H1 (cell line): ENCODE results near the gene DEUP1. TPM values are rescaled to one million over a fixed set of nuclear protein-coding genes. Genes with fewer than 3 reads are reported as not detected.

Experiments
- CTCF ChIA-PET: fragments of 300-600 bp; sonication (Branson Sonifier 250); formaldehyde crosslinking; loops from one replicate; lab custom pipeline; 2021; ENCODE audit not compliant: partially characterized antibody; lab: Charles Lee
- POLR2A ChIA-PET: fragments of 300-600 bp; sonication (Branson Sonifier 250); formaldehyde crosslinking; loops from one replicate; lab custom pipeline; 2021; ENCODE audit warnings: inconsistent platforms; ENCODE audit not compliant: partially characterized antibody; lab: Charles Lee
- DNase-seq, 2 experiments: peaks; one replicate each; pipeline versions ENCODE4 v3.0.0 to v3.0.0-alpha.2; 2010 to 2022; ENCODE audit warnings: low spot score in 2 of 2, low read depth in 1 of 2, mixed read lengths in 1 of 2
- FAIRE-seq: peaks from 2 replicates; lab custom pipeline; 2011; peaks lifted over from hg19 to GRCh38; lab: Jason Lieb, UNC
- H2AFZ ChIP-seq: 2 replicates; pipeline ENCODE4 v1.8.1; 2012; ENCODE audit warnings: low read length, inconsistent platforms
- H2AK5ac ChIP-seq: 2 replicates; pipeline ENCODE4 v1.6.1; 2013; ENCODE audit warnings: low read depth, low read length
- H2BK120ac ChIP-seq: replicated peaks from 2 replicates; pipeline ENCODE3; 2013; ENCODE audit warnings: low read depth, low read length, inconsistent platforms
- H2BK12ac ChIP-seq: 2 replicates; pipeline ENCODE4 v1.6.1; 2013; ENCODE audit warnings: low read depth, low read length
- H2BK15ac ChIP-seq: 2 replicates; pipeline ENCODE4 v1.6.1; 2013; ENCODE audit warnings: low read length
- H2BK20ac ChIP-seq: 2 replicates; pipeline ENCODE4 v1.6.1; 2013; ENCODE audit warnings: low read length
- H2BK5ac ChIP-seq: 2 replicates; pipeline ENCODE4 v1.6.1; 2013; ENCODE audit warnings: low read depth, low read length
- H3K14ac ChIP-seq: 2 replicates; pipeline ENCODE4 v1.6.1; 2013; ENCODE audit warnings: inconsistent platforms; ENCODE audit not compliant: insufficient read length
- H3K18ac ChIP-seq: 2 replicates; pipeline ENCODE4 v1.6.1; 2013; ENCODE audit warnings: low read length; ENCODE audit errors: extremely low read depth
- H3K23ac ChIP-seq: 2 replicates; pipeline ENCODE4 v1.6.1; 2013; ENCODE audit warnings: inconsistent platforms; ENCODE audit not compliant: insufficient read length
- H3K23me2 ChIP-seq: 2 replicates; pipeline ENCODE4 v1.6.1; 2013; ENCODE audit warnings: low read depth, low read length
- H3K27ac ChIP-seq: 2 replicates; pipeline ENCODE4 v1.6.1; 2011; ENCODE audit warnings: low read depth, low read length, inconsistent platforms
- H3K27me3 ChIP-seq, 4 experiments: replicated peaks in 1 of 4; 1 replicate in 1 of 4; 2 replicates in 3 of 4; pipeline versions ENCODE4 v1.6.1 to v1.8.1; 2011 to 2013; ENCODE audit warnings: low read length in 3 of 4, mild to moderate bottlenecking in 3 of 4, inconsistent platforms in 2 of 4, mixed read lengths in 2 of 4, moderate library complexity in 1 of 4; ENCODE audit not compliant: control insufficient read depth in 3 of 4, insufficient read depth in 3 of 4; ENCODE audit errors: extremely low read depth in 1 of 4
- H3K36me3 ChIP-seq, 4 experiments: 2 replicates each; pipeline versions ENCODE4 v1.6.1 to v1.8.1; 2011 to 2013; ENCODE audit warnings: mild to moderate bottlenecking in 4 of 4, low read length in 3 of 4, moderate library complexity in 2 of 4, control low read depth in 1 of 4, inconsistent platforms in 1 of 4; ENCODE audit not compliant: insufficient read depth in 4 of 4, control insufficient read depth in 2 of 4
- H3K4ac ChIP-seq: replicated peaks from 2 replicates; pipeline ENCODE3; 2013; ENCODE audit warnings: low read length, low read depth, mixed read lengths, inconsistent platforms; ENCODE audit not compliant: insufficient read length
- H3K4me1 ChIP-seq, 4 experiments: replicated peaks in 1 of 4; 1 replicate in 1 of 4; 2 replicates in 3 of 4; pipeline versions ENCODE4 v1.6.1 to v1.8.1; 2011 to 2013; ENCODE audit warnings: low read length in 3 of 4, inconsistent platforms in 2 of 4, mixed read lengths in 1 of 4; ENCODE audit not compliant: insufficient read depth in 4 of 4, control insufficient read depth in 3 of 4
- H3K4me2 ChIP-seq, 2 experiments: 2 replicates each; pipeline versions ENCODE4 v1.6.1 to v1.8.1; 2011 to 2013; ENCODE audit warnings: low read depth in 2 of 2, low read length in 2 of 2, control low read depth in 1 of 2, inconsistent platforms in 1 of 2, mild to moderate bottlenecking in 1 of 2; ENCODE audit not compliant: insufficient read depth in 1 of 2
- H3K4me3 ChIP-seq, 4 experiments: fragments of 200-600, 300-600 bp in 1 of 4; sonication (generic), shearing (Covaris generic), sonication (Bioruptor Twin) in 1 of 4; 2 replicates each; pipeline versions ENCODE4 v1.5.1 to v1.8.1; 2011 to 2016; ENCODE audit warnings: low read length in 4 of 4, low read depth in 3 of 4, control low read depth in 2 of 4, inconsistent platforms in 2 of 4, mild to moderate bottlenecking in 2 of 4, mixed read lengths in 1 of 4, moderate library complexity in 1 of 4; ENCODE audit not compliant: insufficient read depth in 2 of 4; ENCODE audit errors: extremely low read depth in 1 of 4
- H3K56ac ChIP-seq: replicated peaks from 2 replicates; pipeline ENCODE3; 2013; ENCODE audit warnings: low read depth, mild to moderate bottlenecking, mixed read lengths, low read length, inconsistent platforms; ENCODE audit not compliant: insufficient read length
- H3K79me1 ChIP-seq: 2 replicates; pipeline ENCODE4 v1.6.1; 2013; ENCODE audit warnings: low read depth, low read length, control low read depth
- H3K79me2 ChIP-seq, 2 experiments: 2 replicates each; pipeline versions ENCODE4 v1.6.1 to v1.8.1; 2012 to 2013; ENCODE audit warnings: low read length in 2 of 2, mild to moderate bottlenecking in 2 of 2, inconsistent platforms in 1 of 2; ENCODE audit not compliant: insufficient read depth in 2 of 2, control insufficient read depth in 1 of 2
- H3K9ac ChIP-seq, 4 experiments: replicated peaks in 1 of 4; 1 replicate in 1 of 4; 2 replicates in 3 of 4; pipeline versions ENCODE4 v1.6.1 to v1.8.1; 2011 to 2013; ENCODE audit warnings: low read depth in 3 of 4, low read length in 3 of 4, control low read depth in 2 of 4, mild to moderate bottlenecking in 2 of 4, moderate library complexity in 2 of 4, inconsistent platforms in 1 of 4; ENCODE audit errors: extremely low read depth in 1 of 4
- H3K9me3 ChIP-seq, 2 experiments: 2 replicates each; pipeline versions ENCODE4 v1.6.1 to v1.8.1; 2012 to 2013; ENCODE audit warnings: mild to moderate bottlenecking in 2 of 2, moderate library complexity in 2 of 2, control low read depth in 1 of 2, inconsistent platforms in 1 of 2, low read depth in 1 of 2, low read length in 1 of 2, mixed read lengths in 1 of 2; ENCODE audit not compliant: insufficient read depth in 2 of 2
- H4K20me1 ChIP-seq, 2 experiments: replicated peaks in 1 of 2; 2 replicates each; pipeline versions ENCODE3 to v1.8.1; 2011 to 2013; ENCODE audit warnings: inconsistent platforms in 2 of 2, low read length in 2 of 2, mild to moderate bottlenecking in 1 of 2; ENCODE audit not compliant: insufficient read depth in 2 of 2, control insufficient read depth in 1 of 2
- H4K5ac ChIP-seq: 2 replicates; pipeline ENCODE4 v1.6.1; 2013; ENCODE audit warnings: low read length, low read depth, mixed read lengths, inconsistent platforms; ENCODE audit not compliant: insufficient read length
- H4K8ac ChIP-seq: 2 replicates; pipeline ENCODE4 v1.8.0; 2013; ENCODE audit warnings: mild to moderate bottlenecking, moderate library complexity, low read length, inconsistent platforms; ENCODE audit not compliant: insufficient read depth; ENCODE audit errors: extremely low read depth
- H4K91ac ChIP-seq: replicated peaks from 2 replicates; pipeline ENCODE3; 2013; ENCODE audit warnings: low read length, mixed read lengths, inconsistent platforms; ENCODE audit not compliant: insufficient read length
- BACH1 ChIP-seq: IDR thresholded peaks from 2 replicates; pipeline ENCODE4 v1.6.1; 2012; ENCODE audit warnings: low read length, improper control_type of control experiment
- CBX8 ChIP-seq: fragments of 300-800, 300-1000 bp; sonication (generic); IDR thresholded peaks from 2 replicates; pipeline ENCODE4 v1.7.1; 2016; ENCODE audit warnings: low read depth, low read length, borderline replicate concordance
- GABPA ChIP-seq: IDR thresholded peaks from 2 replicates; pipeline ENCODE4 v1.6.1; 2011; ENCODE audit warnings: mild to moderate bottlenecking, low read length, moderate library complexity, borderline replicate concordance; ENCODE audit not compliant: insufficient read depth
- HDAC6 ChIP-seq: IDR thresholded peaks from one replicate; pipeline ENCODE4 v1.7.1; 2012; ENCODE audit warnings: low read depth, mild to moderate bottlenecking, inconsistent platforms, low read length, moderate library complexity
- MAX ChIP-seq: IDR thresholded peaks from 2 replicates; pipeline ENCODE4 v1.6.1; 2012; ENCODE audit warnings: inconsistent platforms
- NRF1 ChIP-seq: IDR thresholded peaks from 2 replicates; pipeline ENCODE4 v1.6.1; 2011; ENCODE audit warnings: mild to moderate bottlenecking, low read depth, low read length, improper control_type of control experiment
- POLR2AphosphoS5 ChIP-seq: IDR thresholded peaks from 2 replicates; pipeline ENCODE4 v1.6.1; 2011; ENCODE audit warnings: low read depth, low read length
- RAD21 ChIP-seq, 2 experiments: IDR thresholded peaks in 1 of 2; conservative IDR thresholded peaks in 1 of 2; 2 replicates each; pipeline ENCODE4 v1.6.1; 2011; ENCODE audit warnings: low read depth in 2 of 2, low read length in 2 of 2, improper control_type of control experiment in 1 of 2, inconsistent platforms in 1 of 2, mild to moderate bottlenecking in 1 of 2, moderate library complexity in 1 of 2
- RFX5 ChIP-seq: IDR thresholded peaks from 2 replicates; pipeline ENCODE4 v1.6.1; 2011; ENCODE audit warnings: low read depth, low read length, improper control_type of control experiment, borderline replicate concordance
- SP1 ChIP-seq: IDR thresholded peaks from 2 replicates; pipeline ENCODE4 v1.6.1; 2011; ENCODE audit warnings: low read depth, low read length
- SP2 ChIP-seq: IDR thresholded peaks from 2 replicates; pipeline ENCODE4 v1.6.1; 2012; ENCODE audit warnings: mild to moderate bottlenecking, low read length, inconsistent platforms
- SP4 ChIP-seq: IDR thresholded peaks from 2 replicates; pipeline ENCODE4 v1.6.1; 2012; ENCODE audit warnings: low read length, inconsistent platforms
- SUZ12 ChIP-seq: fragments of 200-600 bp; sonication (generic); IDR thresholded peaks from 2 replicates; pipeline ENCODE4 v1.6.1; 2012; ENCODE audit warnings: mild to moderate bottlenecking, inconsistent platforms, low read length, moderate library complexity, mixed read lengths
- TAF1 ChIP-seq: IDR thresholded peaks from 2 replicates; pipeline ENCODE4 v1.6.1; 2011; ENCODE audit warnings: mild to moderate bottlenecking, low read depth, low read length
- TEAD4 ChIP-seq: IDR thresholded peaks from 2 replicates; pipeline ENCODE4 v1.6.1; 2012; ENCODE audit warnings: low read depth, low read length, inconsistent platforms, mixed read lengths
- WGBS, 2 experiments: shearing (Covaris generic) in 1 of 2; methylation state at CpG; one replicate each; pipeline versions ENCODE4 v1.1.6 to v1.1.7; 2013 to 2015; ENCODE audit warnings: low lambda C conversion rate in 2 of 2, mixed read lengths in 2 of 2, inconsistent platforms in 1 of 2, low coverage in 1 of 2, missing lambda C conversion rate in 1 of 2; ENCODE audit not compliant: insufficient replicate concordance in 2 of 2, insufficient coverage in 1 of 2, insufficient read length in 1 of 2; ENCODE audit errors: extremely low coverage in 1 of 2, missing lambda C conversion rate in 1 of 2; 5-methylcytosine and 5-hydroxymethylcytosine counted together
- polyA plus RNA-seq, 7 experiments: library from polyadenylated mRNA; depleted of rRNA in 3 of 7; stranded (reverse) in 5 of 7; unstranded in 2 of 7; fragments of >200 nt in 5 of 7; fragments of 200-250 nt in 2 of 7; gene quantifications; 1 replicate in 5 of 7; 2 replicates in 1 of 7; 4 replicates in 1 of 7; pipeline versions ENCODE4 v1.2.1 to v1.2.3, GENCODE V29; 2011 to 2013; ENCODE audit warnings: missing spikeins in 2 of 7, mixed read lengths in 2 of 7
- total RNA-seq: library from RNA; stranded (reverse); fragmentation: NEBNext Ultra II Directional; extraction: Animal tissue kit (Norgen Biotek cat#: 25700); gene quantifications from 2 replicates; pipeline ENCODE4 v1.2.1, GENCODE V29; 2021

The DEUP1 gene
- total and polyA plus RNA-seq, 2 of the 8 experiments (the other 6 are each of a cell fraction or from before 2014, with no cell fraction given): 0.45 TPM; not detected in 1

- H4K8ac ChIP-seq: no peak overlapping the region
- no peaks in the 10 kb centered on the region for H3K36me3 ChIP-seq
- H3K27me3 ChIP-seq: no peaks in the 10 kb centered on the region
- 0 out of 2 replicates have a peak overlapping the region, but pooled peaks have one; percentile 39 for H2BK12ac ChIP-seq
- POLR2A ChIA-PET: interaction anchor here (1.2 kb wide), 1 partner anchor 29 kb away, joined by 3 read pairs; no protein-coding TSS in a partner anchor
- CTCF ChIA-PET: interaction anchor here (1.0 kb wide), 1 partner anchor 10 kb away, joined by 3 read pairs; no protein-coding TSS in a partner anchor
- H3K23ac ChIP-seq: no peak overlapping the region
- WGBS, 2 experiments: 97% methylated on average over 4 of the region's 4 CpGs; no CpG with 5 or more reads in 1 of the 2 experiments
- H3K79me2 ChIP-seq: no peaks in the 10 kb centered on the region
- no peaks in the 10 kb centered on the region for H3K4me1 ChIP-seq
- no peak for DNase-seq
- H3K18ac ChIP-seq: no peak overlapping the region
- no peak overlapping the region for H3K56ac ChIP-seq
- H2BK15ac ChIP-seq: no peak overlapping the region
- H2BK20ac ChIP-seq: no peak overlapping the region
- H3K14ac ChIP-seq: no peak overlapping the region
- no peak overlapping the region for H3K9ac ChIP-seq
- no peak overlapping the region for H2AK5ac ChIP-seq
- no peak overlapping the region for H3K4ac ChIP-seq
- H4K20me1 ChIP-seq: no peaks in the 10 kb centered on the region
- H4K5ac ChIP-seq: no peak overlapping the region
- H2BK5ac ChIP-seq: no peak overlapping the region
- no peaks in the 10 kb centered on the region for H3K9me3 ChIP-seq
- no peak for FAIRE-seq
- no peaks in the 10 kb centered on the region for H3K23me2 ChIP-seq
- H3K4me2 ChIP-seq: no peak overlapping the region
- H2AFZ ChIP-seq: peak overlapping the region; percentile 13; the same call in 1 of the 2 replicates
- H4K91ac ChIP-seq: peak overlapping the region; percentile 55
- H3K79me1 ChIP-seq: no peaks in the 10 kb centered on the region
- H3K27ac ChIP-seq: no peak overlapping the region
- H3K4me3 ChIP-seq: no peak overlapping the region
- no peak overlapping the region for H2BK120ac ChIP-seq
- no peak for TF ChIP-seq GABPA
- no peak for TF ChIP-seq CBX8
- no peak for TF ChIP-seq SP1
- no peak for TF ChIP-seq SP4
- TF ChIP-seq TEAD4: no peak
- TF ChIP-seq RFX5: no peak
- TF ChIP-seq POLR2AphosphoS5: no peak
- no peak for TF ChIP-seq TAF1
- no peak for TF ChIP-seq SUZ12
- no peak for TF ChIP-seq HDAC6
- no peak for TF ChIP-seq NRF1
- TF ChIP-seq RAD21 (IDR thresholded peaks at IDR 0.05 in 1 of 2, conservative IDR thresholded peaks at IDR 0.05 in 1 of 2; ENCODE audit: low read depth in 2 of 2, low read length in 2 of 2): no peak
- TF ChIP-seq SP2: no peak
- TF ChIP-seq MAX: no peak
- TF ChIP-seq BACH1: no peak
Observed at GRCh38 chr11:93467054-93467453, 136.5 kb downstream of the DEUP1 start.
